CD14-positive monocyte (primary cell): Measurements from ENCODE around the gene KCNE3. TPM values are rescaled to one million over a fixed set of nuclear protein-coding genes. Genes with fewer than 3 reads are reported as not detected.

Experiments used
- DNase-seq, 3 donors: peaks; one replicate each; pipeline ENCODE4 v3.0.0-alpha.2; 2011 to 2022
- H2AFZ ChIP-seq: 2 replicates; pipeline ENCODE4 v1.6.0; 2012; ENCODE audit warnings: mild to moderate bottlenecking, low read depth, low read length, inconsistent platforms; ENCODE audit not compliant: insufficient read depth, poor library complexity, severe bottlenecking
- H3K27ac ChIP-seq, 2 donors: 1 replicate in 1 of 2; 2 replicates in 1 of 2; pipeline ENCODE4 v1.5.1; 2012 to 2013; ENCODE audit warnings: low read length in 2 of 2, control low read depth in 1 of 2, inconsistent platforms in 1 of 2, low read depth in 1 of 2, mild to moderate bottlenecking in 1 of 2
- H3K27me3 ChIP-seq, 2 donors: one replicate each; pipeline versions ENCODE4 v1.6.0 to v1.6.1; 2011 to 2013; ENCODE audit warnings: low read length in 2 of 2; ENCODE audit not compliant: control insufficient read depth in 2 of 2, insufficient read depth in 2 of 2
- H3K36me3 ChIP-seq, 2 donors: replicated peaks in 1 of 2; 1 replicate in 1 of 2; 2 replicates in 1 of 2; pipeline versions ENCODE4 v1.5.1 to v1.6.1; 2012 to 2013; ENCODE audit warnings: low read length in 2 of 2, control low read depth in 1 of 2, inconsistent platforms in 1 of 2, mild to moderate bottlenecking in 1 of 2; ENCODE audit not compliant: insufficient read depth in 2 of 2, control insufficient read depth in 1 of 2
- H3K4me1 ChIP-seq, 2 donors: 1 replicate in 1 of 2; 2 replicates in 1 of 2; pipeline versions ENCODE4 v1.5.1 to v1.6.1; 2012 to 2013; ENCODE audit warnings: low read length in 2 of 2, control low read depth in 1 of 2, inconsistent platforms in 1 of 2, mild to moderate bottlenecking in 1 of 2, moderate library complexity in 1 of 2; ENCODE audit not compliant: insufficient read depth in 2 of 2, control insufficient read depth in 1 of 2
- H3K4me2 ChIP-seq: replicated peaks from 2 replicates; pipeline ENCODE3; 2012; ENCODE audit warnings: low read length, moderate library complexity, mild to moderate bottlenecking; ENCODE audit not compliant: poor library complexity, severe bottlenecking; ENCODE audit errors: extremely low read depth
- H3K4me3 ChIP-seq, 3 experiments: fragments of 200-600 bp in 1 of 3; sonication (generic) in 1 of 3; replicated peaks in 1 of 3; 1 replicate in 2 of 3; 2 replicates in 1 of 3; pipeline ENCODE4 v1.5.1; 2011 to 2013; ENCODE audit warnings: low read length in 3 of 3, mild to moderate bottlenecking in 3 of 3, control low read depth in 2 of 3, low read depth in 2 of 3, inconsistent platforms in 1 of 3, moderate library complexity in 1 of 3
- H3K79me2 ChIP-seq: 2 replicates; pipeline ENCODE4 v1.6.0; 2012; ENCODE audit warnings: mild to moderate bottlenecking, control low read depth, inconsistent platforms, low read length, moderate library complexity; ENCODE audit not compliant: insufficient read depth
- H3K9ac ChIP-seq: 2 replicates; pipeline ENCODE4 v1.6.0; 2017; ENCODE audit warnings: low read length, mild to moderate bottlenecking; ENCODE audit not compliant: insufficient read depth, poor library complexity, severe bottlenecking
- H3K9me3 ChIP-seq, 2 donors: replicated peaks in 1 of 2; 1 replicate in 1 of 2; 2 replicates in 1 of 2; pipeline versions ENCODE4 v1.5.1 to v1.6.1; 2012 to 2013; ENCODE audit warnings: low read length in 2 of 2, control low read depth in 1 of 2; ENCODE audit not compliant: control insufficient read depth in 1 of 2, insufficient read depth in 1 of 2
- H4K20me1 ChIP-seq: 2 replicates; pipeline ENCODE4 v1.6.0; 2012; ENCODE audit warnings: mild to moderate bottlenecking, low read length, control low read depth, moderate library complexity; ENCODE audit not compliant: insufficient read depth
- H3K27ac Mint-ChIP-seq, 7 donors: one replicate each; pipeline ENCODE4 v1.8.0; 2020; ENCODE audit warnings: mild to moderate bottlenecking in 7 of 7, mixed read lengths in 7 of 7, moderate library complexity in 6 of 7, inconsistent platforms in 2 of 7
- H3K27me3 Mint-ChIP-seq, 3 donors: one replicate each; pipeline ENCODE4 v1.8.0; 2021 to 2022; ENCODE audit warnings: low read depth in 3 of 3, mild to moderate bottlenecking in 3 of 3, mixed read lengths in 3 of 3, moderate library complexity in 3 of 3, inconsistent platforms in 1 of 3
- H3K36me3 Mint-ChIP-seq, 2 donors: one replicate each; pipeline ENCODE4 v1.8.0; 2020; ENCODE audit warnings: mixed read lengths in 2 of 2, inconsistent platforms in 1 of 2, mild to moderate bottlenecking in 1 of 2
- H3K4me1 Mint-ChIP-seq: one replicate; pipeline ENCODE4 v1.8.0; 2020; ENCODE audit warnings: mild to moderate bottlenecking, mixed read lengths
- H3K4me3 Mint-ChIP-seq, 2 donors: one replicate each; pipeline ENCODE4 v1.8.0; 2020; ENCODE audit warnings: mild to moderate bottlenecking in 2 of 2, mixed read lengths in 2 of 2, moderate library complexity in 1 of 2
- H3K9me3 Mint-ChIP-seq, 7 donors: one replicate each; pipeline ENCODE4 v1.8.0; 2020 to 2022; ENCODE audit warnings: mixed read lengths in 7 of 7, mild to moderate bottlenecking in 6 of 7, moderate library complexity in 6 of 7, inconsistent platforms in 2 of 7
- WGBS: methylation state at CpG from one replicate; pipeline ENCODE4 v1.1.5; 2013; ENCODE audit warnings: missing lambda C conversion rate; ENCODE audit not compliant: insufficient coverage; 5-methylcytosine and 5-hydroxymethylcytosine counted together
- intact Hi-C, 2 donors: fragments of 100-400 bp; cut with micrococcal nuclease; formaldehyde crosslinking; loops; one replicate each; pipeline versions ENCODE4 v1.15.0 to v1.15.1; 2023
- polyA plus RNA-seq, 3 donors: library from polyadenylated mRNA; depleted of rRNA in 1 of 3; unstranded in 2 of 3; stranded (reverse) in 1 of 3; fragments of 300-500 nt in 2 of 3; fragments of >200 nt in 1 of 3; fragmentation: Illumina TruSeq in 2 of 3; gene quantifications; 1 replicate in 2 of 3; 2 replicates in 1 of 3; pipeline ENCODE4 v1.2.3, GENCODE V29; 2012 to 2021
- TF ChIP-seq, protein P1 (sequence below): fragments of 200-600 bp; IDR thresholded peaks from one replicate; pipeline ENCODE4 v1.8.0; 2022; ENCODE audit warnings: antibody characterized with exemption, mild to moderate bottlenecking

KCNE3 gene
- polyA plus RNA-seq, 3 donors = 29.9 to 76.6 (median 41.0) TPM

DNA sequence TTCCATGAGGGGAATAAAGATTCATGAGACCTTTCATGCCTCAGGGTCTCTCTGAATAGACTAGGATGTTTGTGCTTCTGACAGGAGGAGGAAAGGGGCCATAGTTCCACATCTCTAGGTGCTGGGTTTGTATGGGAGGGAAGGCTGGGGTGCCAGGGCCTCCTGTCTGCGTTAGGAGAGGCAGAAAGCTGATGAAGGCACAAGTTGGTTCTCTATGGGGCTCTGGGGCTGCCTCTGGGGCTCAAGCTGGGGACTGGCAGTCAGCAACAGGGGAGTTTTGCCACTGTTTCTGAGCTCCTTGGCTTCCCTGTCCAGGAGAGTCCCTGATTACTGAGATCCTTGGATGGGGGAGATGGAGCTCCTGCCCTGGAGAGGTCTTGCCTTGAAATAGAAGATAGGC, 4.1 kb downstream of the KCNE3 start:
- H3K9me3 Mint-ChIP-seq = peaks cover 0 to 6% (median 0%) of the 10 kb centered on the region in 7 donors
- 80% methylated on average over 1 of the region's 1 CpG for WGBS
- no peak for DNase-seq
- H3K4me1 ChIP-seq = peaks cover 82 to 88% of the 10 kb centered on the region in 2 donors
- peaks cover 0 to 5% (median 0%) of the 10 kb centered on the region in 3 donors for H3K27me3 Mint-ChIP-seq
- H3K36me3 ChIP-seq = peaks cover 4 to 8% of the 10 kb centered on the region in 2 donors
- peak overlapping the region; percentile 78 to 93 for H3K27ac ChIP-seq
- no peak overlapping the region for H3K9ac ChIP-seq
- no peak overlapping the region for H3K4me3 Mint-ChIP-seq
- H3K36me3 Mint-ChIP-seq = peaks cover 7 to 19% of the 10 kb centered on the region in 2 donors
- intact Hi-C loops = loop anchor here in 1 of 2 donors (5.0 kb wide), 1 partner anchor 66 kb away; the partner anchor contains the start of gene PGM2L1
- H2AFZ ChIP-seq = no peak overlapping the region
- H3K4me1 Mint-ChIP-seq = peaks cover 66% of the 10 kb centered on the region
- peak overlapping the region in 1 of 7 donors; percentile 73 for H3K27ac Mint-ChIP-seq
- TF ChIP-seq, protein P1, sequence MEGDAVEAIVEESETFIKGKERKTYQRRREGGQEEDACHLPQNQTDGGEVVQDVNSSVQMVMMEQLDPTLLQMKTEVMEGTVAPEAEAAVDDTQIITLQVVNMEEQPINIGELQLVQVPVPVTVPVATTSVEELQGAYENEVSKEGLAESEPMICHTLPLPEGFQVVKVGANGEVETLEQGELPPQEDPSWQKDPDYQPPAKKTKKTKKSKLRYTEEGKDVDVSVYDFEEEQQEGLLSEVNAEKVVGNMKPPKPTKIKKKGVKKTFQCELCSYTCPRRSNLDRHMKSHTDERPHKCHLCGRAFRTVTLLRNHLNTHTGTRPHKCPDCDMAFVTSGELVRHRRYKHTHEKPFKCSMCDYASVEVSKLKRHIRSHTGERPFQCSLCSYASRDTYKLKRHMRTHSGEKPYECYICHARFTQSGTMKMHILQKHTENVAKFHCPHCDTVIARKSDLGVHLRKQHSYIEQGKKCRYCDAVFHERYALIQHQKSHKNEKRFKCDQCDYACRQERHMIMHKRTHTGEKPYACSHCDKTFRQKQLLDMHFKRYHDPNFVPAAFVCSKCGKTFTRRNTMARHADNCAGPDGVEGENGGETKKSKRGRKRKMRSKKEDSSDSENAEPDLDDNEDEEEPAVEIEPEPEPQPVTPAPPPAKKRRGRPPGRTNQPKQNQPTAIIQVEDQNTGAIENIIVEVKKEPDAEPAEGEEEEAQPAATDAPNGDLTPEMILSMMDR = no peak
- H4K20me1 ChIP-seq = peaks cover 25% of the 10 kb centered on the region
- peak overlapping the region in 1 of 3 experiments; percentile 99 for H3K4me3 ChIP-seq
- H3K9me3 ChIP-seq = no peaks in the 10 kb centered on the region
- peak overlapping the region; percentile 91 for H3K4me2 ChIP-seq
- H3K79me2 ChIP-seq = peaks cover 76% of the 10 kb centered on the region
- H3K27me3 ChIP-seq = no peaks in the 10 kb centered on the region

DNA sequence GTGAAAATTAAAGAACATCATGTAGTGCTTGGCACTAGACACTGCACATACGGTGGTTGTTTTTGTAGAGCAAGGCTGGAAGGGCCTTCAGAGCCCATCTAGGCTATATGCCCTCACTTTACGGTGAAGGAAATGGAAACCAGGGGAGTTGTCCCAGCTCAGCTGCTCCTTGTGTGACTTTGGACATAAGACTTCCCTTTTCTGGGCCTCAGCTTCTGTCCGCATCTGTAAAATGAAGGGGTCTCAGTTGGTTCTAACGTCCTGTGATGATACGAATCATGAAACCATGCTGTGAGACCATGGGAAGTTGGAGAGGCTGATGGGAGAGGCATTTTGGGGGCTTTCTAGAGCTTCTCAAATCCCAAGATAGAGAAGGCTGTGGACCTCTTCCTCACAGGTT, 4.7 kb downstream of the KCNE3 start:
- no peaks in the 10 kb centered on the region for H3K27me3 ChIP-seq
- TF ChIP-seq, protein P1 = no peak
- peaks cover 82 to 88% of the 10 kb centered on the region in 2 donors for H3K4me1 ChIP-seq
- peaks cover 31% of the 10 kb centered on the region for H4K20me1 ChIP-seq
- H3K79me2 ChIP-seq = peaks cover 82% of the 10 kb centered on the region
- H3K36me3 ChIP-seq = peaks cover 9 to 14% of the 10 kb centered on the region in 2 donors
- H3K9ac ChIP-seq = peak overlapping the region; percentile 80
- intact Hi-C loops = loop anchor here in 1 of 2 donors (5.0 kb wide), 1 partner anchor 65 kb away; the partner anchor contains the start of gene PGM2L1
- peak overlapping the region; percentile 78 to 93 for H3K27ac ChIP-seq
- peak in 2 of 3 donors; percentile 49 to 54 for DNase-seq
- Mint-ChIP-seq H3K36me3 (peaks cover 7 to 24% of the 10 kb centered on the region in 2 donors), H3K4me3 (no peak overlapping the region), H3K4me1 (peaks cover 66% of the 10 kb centered on the region), H3K9me3 (peaks cover 0 to 6% (median 0%) of the 10 kb centered on the region in 7 donors), H3K27me3 (peaks cover 0 to 6% (median 0%) of the 10 kb centered on the region in 3 donors), H3K27ac (no peak overlapping the region)
- WGBS = 0% methylated on average over 1 of the region's 5 CpGs
- H3K4me2 ChIP-seq = peak overlapping the region; percentile 91
- peak overlapping the region; percentile 42 for H2AFZ ChIP-seq
- H3K4me3 ChIP-seq = peak overlapping the region; percentile 81 to 99 (median 97)
- no peaks in the 10 kb centered on the region for H3K9me3 ChIP-seq
